ENCODE results near the gene AARS2.

DNA sequence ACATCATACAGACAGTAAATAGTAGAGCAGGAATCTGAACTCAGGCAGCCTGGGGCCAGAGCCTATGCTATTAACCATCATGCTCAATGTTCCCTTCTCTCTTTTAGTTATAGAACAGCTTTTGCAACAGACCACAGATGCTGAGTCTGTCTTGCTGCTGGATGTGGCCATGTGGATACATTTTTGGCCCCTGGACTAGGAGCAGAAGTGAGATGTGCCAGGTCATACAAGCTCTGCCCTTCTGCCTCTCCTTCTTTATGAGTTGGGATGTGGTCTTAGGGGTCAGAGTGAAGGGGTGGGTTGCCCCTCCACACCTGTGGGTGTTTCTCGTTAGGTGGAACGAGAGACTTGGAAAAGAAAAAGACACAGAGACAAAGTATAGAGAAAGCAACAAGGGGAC, 14.6 kb upstream of the AARS2 start:
- TF ChIP-seq POLR2A (IDR thresholded peaks at IDR 0.05; ENCODE audit: extremely low read depth, insufficient read length), result no peak
- TF ChIP-seq, protein P1, sequence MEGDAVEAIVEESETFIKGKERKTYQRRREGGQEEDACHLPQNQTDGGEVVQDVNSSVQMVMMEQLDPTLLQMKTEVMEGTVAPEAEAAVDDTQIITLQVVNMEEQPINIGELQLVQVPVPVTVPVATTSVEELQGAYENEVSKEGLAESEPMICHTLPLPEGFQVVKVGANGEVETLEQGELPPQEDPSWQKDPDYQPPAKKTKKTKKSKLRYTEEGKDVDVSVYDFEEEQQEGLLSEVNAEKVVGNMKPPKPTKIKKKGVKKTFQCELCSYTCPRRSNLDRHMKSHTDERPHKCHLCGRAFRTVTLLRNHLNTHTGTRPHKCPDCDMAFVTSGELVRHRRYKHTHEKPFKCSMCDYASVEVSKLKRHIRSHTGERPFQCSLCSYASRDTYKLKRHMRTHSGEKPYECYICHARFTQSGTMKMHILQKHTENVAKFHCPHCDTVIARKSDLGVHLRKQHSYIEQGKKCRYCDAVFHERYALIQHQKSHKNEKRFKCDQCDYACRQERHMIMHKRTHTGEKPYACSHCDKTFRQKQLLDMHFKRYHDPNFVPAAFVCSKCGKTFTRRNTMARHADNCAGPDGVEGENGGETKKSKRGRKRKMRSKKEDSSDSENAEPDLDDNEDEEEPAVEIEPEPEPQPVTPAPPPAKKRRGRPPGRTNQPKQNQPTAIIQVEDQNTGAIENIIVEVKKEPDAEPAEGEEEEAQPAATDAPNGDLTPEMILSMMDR (IDR thresholded peaks at IDR 0.05; ENCODE audit: low read depth, low read length), result no peak
